GM11168 (cell line): Measurements from ENCODE around the gene KIF14.
"Not testable (repeated sequence)": the region's sequence is repeated elsewhere in the genome, so short reads cannot be mapped to it uniquely, and the experiment has no call there.

ENCODE experiments used
- in situ Hi-C: fragments of 300-500 bp; cut with MboI; formaldehyde crosslinking; loops from one replicate; pipeline ENCODE4 v1.12.0; 2022; ENCODE audit warnings: low sequenced_read_pairs; ENCODE audit not compliant: unreplicated experiment

KIF14 gene

DNA sequence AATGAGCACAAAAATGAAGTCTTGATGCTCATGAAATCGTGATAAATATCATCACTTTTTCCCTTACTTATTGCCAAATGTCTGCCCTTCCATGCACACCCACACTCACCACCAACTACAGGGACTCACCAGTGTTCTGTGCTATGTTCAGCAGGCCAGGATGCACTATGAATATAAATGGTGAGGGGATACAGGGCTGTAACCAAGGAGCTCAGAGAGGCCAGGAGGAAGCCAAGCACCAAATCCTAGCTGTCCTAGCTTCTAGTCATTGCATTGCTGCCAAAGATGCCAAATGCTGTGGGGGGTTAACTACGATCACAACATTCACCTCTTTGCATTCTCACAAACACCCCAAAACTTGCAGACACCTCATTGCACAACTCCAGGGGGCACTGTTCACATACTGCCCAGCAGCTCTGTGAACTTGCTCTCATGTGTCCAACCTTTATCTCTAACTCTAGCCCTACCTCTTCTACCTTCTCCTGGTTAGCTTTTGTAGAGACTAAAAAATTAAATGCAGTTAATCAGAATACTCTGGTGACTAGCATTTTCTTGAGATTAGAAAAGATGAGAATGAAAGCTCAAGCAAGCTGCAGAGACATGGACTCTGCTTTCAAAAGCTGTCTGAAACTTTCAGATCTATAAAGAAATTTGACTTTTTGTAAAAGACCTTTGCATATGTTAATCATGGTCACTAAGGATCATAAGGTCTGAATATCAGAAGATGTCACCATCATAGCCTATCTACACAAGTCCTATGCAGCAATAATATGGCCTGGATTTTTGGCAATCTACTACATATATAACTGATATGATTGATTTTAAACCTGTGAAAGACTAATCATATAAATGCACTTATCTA is 13.9 kb upstream of the KIF14 start:
- in situ Hi-C loops, result no loop called here

GRCh38 chr1:200631375-200631774 is 10.8 kb upstream of the KIF14 start:
- in situ Hi-C loops, result no loop called here

DNA sequence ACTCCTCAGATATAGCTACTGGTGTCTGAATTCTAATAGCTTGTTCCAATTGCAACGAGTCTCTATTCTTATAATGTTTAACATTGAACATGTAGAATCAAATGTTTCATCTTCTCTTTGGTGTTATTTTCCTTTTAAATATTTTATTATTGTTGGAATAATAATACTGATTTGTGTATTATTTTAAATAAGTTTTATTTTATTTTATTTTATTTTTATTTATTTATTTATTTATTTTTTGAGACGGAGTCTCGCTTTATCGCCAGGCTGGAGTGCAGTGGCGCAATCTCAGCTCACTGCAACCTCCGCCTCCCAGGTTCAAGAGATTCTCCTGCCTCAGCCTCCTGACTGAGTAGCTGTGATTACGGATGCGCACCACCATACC is 10.0 kb upstream of the KIF14 start:
- in situ Hi-C loops, result not testable (repeated sequence)

DNA sequence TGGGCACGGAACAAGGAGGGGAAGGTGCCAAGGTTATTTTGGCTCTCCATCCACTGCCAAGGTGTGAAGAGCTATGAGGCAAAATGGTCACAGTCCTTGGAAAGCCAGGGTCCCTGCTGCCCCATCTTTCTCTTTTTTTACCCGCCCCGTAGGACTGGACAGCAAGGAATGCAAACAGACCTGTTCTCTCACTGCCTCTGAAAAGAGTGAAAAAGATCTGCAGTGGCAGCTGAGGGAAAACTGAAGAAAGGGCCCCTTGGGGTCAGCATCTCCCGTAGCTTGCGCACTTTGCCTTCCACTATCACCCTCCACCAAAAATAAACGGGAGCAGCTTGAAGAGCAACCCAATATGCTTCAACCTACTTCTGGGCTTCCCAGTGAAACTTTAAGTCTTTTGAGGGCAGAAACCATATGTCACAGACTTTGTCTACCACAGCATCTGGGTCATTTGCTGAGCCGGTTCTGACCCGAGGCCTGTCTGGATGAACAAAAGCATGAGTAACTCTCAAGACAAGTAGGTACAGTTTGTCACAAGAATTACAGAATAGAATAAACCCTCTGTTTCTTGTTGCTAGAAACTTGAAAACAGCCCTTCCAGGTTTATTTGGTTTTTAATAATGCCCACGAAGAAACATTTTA is 9.4 kb upstream of the KIF14 start:
- in situ Hi-C loops, result loop anchor here (5.0 kb wide), 1 partner anchor 162 kb away; no protein-coding TSS in a partner anchor

DNA sequence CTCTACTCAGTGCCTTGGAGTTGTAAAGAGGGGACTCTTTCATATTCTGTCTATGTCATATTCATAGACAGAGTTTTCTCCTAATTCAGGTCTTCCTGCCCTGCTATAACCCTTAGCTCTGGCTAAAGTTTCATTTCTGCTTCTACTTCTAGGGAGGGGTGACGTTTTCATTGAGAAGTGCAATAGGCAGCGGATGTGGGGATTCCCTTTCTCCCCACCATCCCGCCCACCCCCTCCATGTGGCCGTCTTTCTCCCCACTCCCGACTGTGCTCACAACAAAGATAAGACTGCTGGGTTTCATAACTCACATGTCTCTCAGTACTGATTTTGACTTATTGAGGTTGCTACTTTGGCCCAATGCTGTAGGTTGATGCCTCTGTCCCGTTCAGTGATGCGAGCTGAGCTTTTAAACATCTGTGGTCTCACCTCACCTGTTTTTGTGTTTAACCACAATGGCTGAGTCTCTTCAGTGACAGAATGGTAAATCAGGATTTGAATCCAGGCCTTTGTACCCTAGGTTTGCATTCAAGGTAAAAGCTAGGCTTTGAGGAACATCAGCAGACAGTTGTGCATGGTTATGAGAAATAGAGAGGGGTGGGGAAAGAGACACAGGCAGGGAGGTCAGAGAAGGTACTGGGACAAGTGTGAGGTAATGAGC is 7.8 kb upstream of the KIF14 start:
- in situ Hi-C loops, result loop anchor here (5.0 kb wide), 1 partner anchor 164 kb away; no protein-coding TSS in a partner anchor

DNA sequence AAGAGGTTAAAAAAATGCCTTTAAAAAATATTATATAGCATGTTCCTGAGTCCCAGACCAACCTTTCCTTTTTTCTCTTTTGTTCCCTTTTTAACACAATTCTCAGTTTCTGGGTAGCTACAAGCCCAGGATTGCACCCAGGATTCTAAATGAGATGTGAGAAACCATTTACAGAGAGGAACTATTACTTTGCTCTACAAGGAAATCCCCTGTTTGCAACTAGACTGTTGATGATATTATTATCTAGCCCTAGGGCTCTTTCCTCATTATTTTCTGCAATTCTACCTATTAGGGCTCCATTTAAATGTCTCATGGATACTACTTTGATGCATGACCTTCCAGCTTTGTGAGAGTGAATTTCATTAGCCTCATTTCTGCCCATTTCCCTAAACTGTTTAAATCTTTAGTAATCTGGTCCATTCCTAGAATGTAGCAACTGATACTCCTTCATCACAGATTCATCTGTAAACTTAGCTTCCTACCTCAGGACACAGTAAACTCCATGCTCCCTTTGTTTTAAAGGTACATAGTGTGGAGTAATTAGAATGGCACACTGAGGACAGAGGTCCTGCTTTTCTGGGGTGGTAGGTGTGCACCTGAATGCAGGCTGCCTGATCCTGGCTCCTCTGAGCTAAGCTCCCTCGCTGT is 7.1 kb upstream of the KIF14 start:
- in situ Hi-C loops, result loop anchor here (5.0 kb wide), 1 partner anchor 165 kb away; no protein-coding TSS in a partner anchor

DNA sequence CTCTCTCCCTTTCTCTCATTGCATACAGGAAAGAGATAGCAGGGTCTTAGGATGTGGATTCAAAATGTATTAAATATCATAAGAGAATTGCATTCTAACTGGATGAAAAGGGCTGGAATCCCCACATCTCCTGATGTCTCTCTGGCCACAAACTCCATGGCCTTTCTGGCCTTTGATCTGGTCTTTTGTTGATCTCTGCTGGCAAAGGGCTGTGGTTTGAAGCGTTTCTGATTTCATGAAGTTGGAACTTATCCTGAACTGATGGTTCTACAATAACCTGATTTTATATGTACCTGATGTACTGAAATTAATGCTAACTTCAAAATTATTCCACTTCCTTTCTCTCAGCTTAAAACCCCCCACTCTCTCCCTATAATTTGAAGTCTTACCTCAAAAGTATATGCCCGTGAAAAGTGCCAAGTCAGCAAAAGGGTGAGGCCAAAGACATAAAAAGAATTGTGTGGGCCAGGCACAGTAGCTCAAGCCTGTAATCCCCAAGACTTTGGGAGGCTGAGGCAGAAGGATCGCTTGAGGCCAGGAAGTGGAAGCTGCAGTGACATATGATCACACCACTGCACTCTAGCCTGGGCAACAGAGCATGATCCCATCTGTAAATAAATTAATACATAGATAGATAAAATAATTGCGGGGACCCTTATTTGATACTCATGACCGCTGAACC is 6.4 kb upstream of the KIF14 start:
- in situ Hi-C loops, result loop anchor here (5.0 kb wide), 1 partner anchor 165 kb away; no protein-coding TSS in a partner anchor

GRCh38 chr1:200625381-200625824 is 4.9 kb upstream of the KIF14 start:
- in situ Hi-C loops, result loop anchor here (5.0 kb wide), 1 partner anchor 167 kb away; no protein-coding TSS in a partner anchor

GRCh38 chr1:200624679-200625335 is 4.3 kb upstream of the KIF14 start:
- in situ Hi-C loops, result loop anchor here (5.0 kb wide), 1 partner anchor 167 kb away; no protein-coding TSS in a partner anchor

GRCh38 chr1:200619894-200620272 is 668 bp downstream of the KIF14 start:
- in situ Hi-C loops, result no loop called here

DNA sequence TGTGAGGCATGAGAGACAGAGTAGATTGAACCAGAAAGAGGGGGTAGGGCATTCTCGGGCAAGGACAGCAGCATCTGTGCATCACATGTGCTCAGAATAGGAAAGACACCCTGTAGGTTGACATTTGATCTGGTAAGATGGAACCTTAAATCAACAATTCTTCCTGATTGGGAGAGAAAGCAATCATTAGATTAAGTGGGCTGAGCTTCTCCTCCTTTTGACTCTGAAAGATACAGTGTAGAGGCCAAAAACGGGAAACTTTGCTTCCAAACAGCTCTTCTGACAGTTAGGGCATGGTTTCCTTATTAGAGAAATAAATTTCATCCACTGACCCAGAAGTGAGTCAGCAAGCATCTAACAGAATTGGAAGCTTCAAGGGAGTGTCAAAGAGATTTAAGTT is 9.7 kb downstream of the KIF14 start:
- in situ Hi-C loops, result no loop called here

- in situ Hi-C loops, result no loop called here
Measured at GRCh38 chr1:200602632-200603031, 17.9 kb downstream of the KIF14 start.

DNA sequence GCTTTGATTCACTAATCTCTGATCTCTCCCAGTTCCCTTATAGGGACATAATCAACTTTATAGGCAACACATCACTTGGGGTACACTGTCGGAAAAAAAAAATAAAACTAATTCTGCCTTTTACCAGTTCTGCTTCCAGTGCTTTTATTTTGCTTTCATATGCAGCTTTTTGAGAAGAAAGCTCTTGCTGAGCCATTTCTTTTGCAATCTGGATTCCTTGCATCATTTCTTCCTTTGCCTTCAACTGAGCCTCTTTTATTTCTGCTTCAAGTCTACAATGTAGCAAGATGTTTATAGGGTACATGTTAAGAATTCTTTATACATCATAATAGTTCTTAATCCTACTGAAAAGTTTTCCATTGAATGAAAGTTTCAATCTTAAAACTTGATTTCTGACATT is 30.6 kb downstream of the KIF14 start:
- in situ Hi-C loops, result no loop called here

DNA sequence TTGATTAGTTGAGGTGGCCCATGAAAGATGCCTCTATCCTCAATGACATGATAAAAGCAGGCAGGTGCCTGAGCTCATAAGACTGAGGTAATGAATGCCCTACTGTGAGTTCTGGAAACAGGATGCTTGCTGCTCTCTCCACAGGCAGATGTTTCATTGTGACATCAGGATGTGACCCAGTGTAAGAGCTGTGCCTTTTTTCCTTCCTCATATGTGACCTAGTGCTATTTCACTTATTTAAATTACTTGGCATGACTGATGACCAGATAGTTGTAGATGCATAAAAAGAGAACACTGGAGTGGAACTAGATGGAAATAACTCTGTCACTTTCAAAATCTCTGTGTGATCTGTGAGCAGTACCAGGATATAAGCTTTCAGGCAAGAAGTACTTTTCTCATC is 31.9 kb downstream of the KIF14 start:
- in situ Hi-C loops, result no loop called here

GRCh38 chr1:200564319-200564718 is 56.2 kb downstream of the KIF14 start:
- in situ Hi-C loops, result no loop called here

DNA sequence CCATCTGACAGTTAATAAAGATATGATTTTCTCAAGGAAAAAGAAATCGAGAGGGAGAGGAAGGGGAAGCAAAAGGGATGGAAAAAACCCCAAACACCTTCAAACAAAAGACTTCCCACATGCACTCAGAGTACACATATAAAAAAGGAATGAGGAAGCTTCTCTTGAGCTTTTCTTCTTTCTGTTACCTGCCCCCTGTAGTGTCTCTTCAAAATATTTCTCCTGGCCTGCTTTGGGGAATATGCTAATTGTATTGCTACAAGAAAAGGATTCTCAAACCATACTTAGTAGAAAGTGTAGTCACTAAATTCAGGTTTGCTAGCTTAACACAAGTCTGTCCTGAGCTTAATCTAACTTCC is 58.7 kb downstream of the KIF14 start:
- in situ Hi-C loops, result no loop called here

DNA sequence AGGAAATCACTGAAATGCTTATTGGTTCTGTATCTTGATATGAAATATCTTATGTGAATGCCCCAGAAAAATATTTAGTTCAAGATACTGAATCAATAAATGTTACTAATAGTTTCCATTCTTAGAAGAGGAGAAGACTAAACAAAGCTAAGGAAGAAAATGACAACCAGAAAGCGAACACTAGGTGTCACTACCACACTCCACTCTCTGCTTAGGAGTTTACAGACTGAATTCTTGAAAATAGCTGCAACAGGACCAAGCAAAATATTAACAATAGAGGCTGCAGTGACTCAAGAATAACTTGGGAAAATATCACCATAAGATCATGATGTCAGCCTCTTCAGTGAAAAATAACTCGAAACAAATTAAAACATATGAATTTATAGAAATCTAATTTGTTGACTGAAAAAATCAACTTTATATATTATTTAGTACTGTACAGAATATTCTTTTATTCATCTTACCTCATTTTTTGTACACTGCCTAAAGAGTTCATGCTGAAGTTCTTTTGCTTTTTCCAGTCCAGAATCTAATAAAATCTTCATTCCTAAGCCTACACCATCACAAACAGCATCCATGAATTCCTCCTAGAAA is 61.6 kb downstream of the KIF14 start:
- in situ Hi-C loops, result no loop called here

DNA sequence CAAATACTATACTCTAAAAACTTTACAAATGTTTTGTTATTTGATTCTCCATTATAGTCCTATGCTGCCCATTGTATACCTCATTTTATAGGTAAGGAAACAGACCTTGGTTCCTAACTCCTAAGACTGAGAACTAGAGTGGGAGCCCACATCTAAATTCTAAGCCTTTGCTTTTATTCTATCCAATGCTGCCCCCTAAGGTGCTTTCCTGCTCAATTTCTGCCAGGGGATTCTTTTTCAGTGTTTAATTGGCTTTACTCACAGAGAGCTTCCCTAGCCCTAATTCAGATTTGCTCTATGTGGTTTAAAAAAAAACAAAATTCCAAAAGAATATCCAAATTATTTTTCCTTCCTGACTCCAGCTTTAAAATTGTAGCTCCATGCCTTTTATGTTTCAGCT is 64.5 kb downstream of the KIF14 start:
- in situ Hi-C loops, result no loop called here

DNA sequence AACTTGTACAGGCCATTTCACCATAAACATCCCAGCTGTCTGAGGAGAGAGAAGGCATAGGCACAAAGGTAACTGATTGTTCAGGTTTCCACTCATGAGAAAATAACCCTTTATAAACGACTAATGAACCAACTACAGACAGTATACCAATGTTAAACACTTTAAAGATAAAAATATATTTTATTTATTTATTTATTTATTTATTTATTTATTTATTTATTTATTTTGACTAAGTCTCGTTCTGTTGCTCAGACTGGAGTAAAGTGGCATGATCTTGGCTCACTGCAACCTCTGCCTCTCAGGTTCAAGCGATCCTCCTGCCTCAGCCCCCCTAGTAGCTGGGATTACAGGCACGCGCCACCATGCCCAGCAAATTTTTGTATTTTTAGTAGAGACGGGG is 67.8 kb downstream of the KIF14 start:
- in situ Hi-C loops, result not testable (repeated sequence)
